H1 (cell line): ENCODE results near the gene TRIM40. TPM values are rescaled to one million over a fixed set of nuclear protein-coding genes. Genes with fewer than 3 reads are reported as not detected.

ENCODE experiments used
- ASH2L ChIP-seq: fragments of 200-600, 300-600 bp; sonication (generic); IDR thresholded peaks from one replicate; pipeline ENCODE4 v1.7.1; 2017; ENCODE audit warnings: low read length
- ATF2 ChIP-seq: IDR thresholded peaks from 2 replicates; pipeline ENCODE4 v1.6.1; 2012; ENCODE audit warnings: low read length, inconsistent platforms
- BRCA1 ChIP-seq: IDR thresholded peaks from 2 replicates; pipeline ENCODE4 v1.6.1; 2012; ENCODE audit warnings: low read depth, low read length, improper control_type of control experiment
- CHD7 ChIP-seq: fragments of 300-600 bp; sonication (generic); IDR thresholded peaks from 2 replicates; pipeline ENCODE4 v1.7.1; 2012; ENCODE audit warnings: low read length, moderate library complexity, mild to moderate bottlenecking, inconsistent platforms; ENCODE audit not compliant: insufficient replicate concordance
- EGR1 ChIP-seq: IDR thresholded peaks from 2 replicates; pipeline ENCODE4 v1.6.1; 2011; ENCODE audit warnings: low read depth, low read length, borderline replicate concordance
- EP300 ChIP-seq, 2 experiments: IDR thresholded peaks; 1 replicate in 1 of 2; 2 replicates in 1 of 2; pipeline ENCODE4 v1.6.1; 2011 to 2012; ENCODE audit warnings: low read depth in 2 of 2, low read length in 2 of 2, mild to moderate bottlenecking in 2 of 2, borderline replicate concordance in 1 of 2, inconsistent platforms in 1 of 2, moderate library complexity in 1 of 2
- EZH2 ChIP-seq: fragments of 200-600 bp; sonication (generic); IDR thresholded peaks from 2 replicates; pipeline ENCODE4 v1.7.1; 2012; ENCODE audit warnings: low read depth, mild to moderate bottlenecking, moderate library complexity, low read length, inconsistent platforms; ENCODE audit not compliant: severe bottlenecking
- SIX5 ChIP-seq: IDR thresholded peaks from 2 replicates; pipeline ENCODE4 v1.6.1; 2011; ENCODE audit warnings: mild to moderate bottlenecking, low read depth, low read length
- polyA plus RNA-seq, 7 experiments: library from polyadenylated mRNA; depleted of rRNA in 3 of 7; stranded (reverse) in 5 of 7; unstranded in 2 of 7; fragments of >200 nt in 5 of 7; fragments of 200-250 nt in 2 of 7; gene quantifications; 1 replicate in 5 of 7; 2 replicates in 1 of 7; 4 replicates in 1 of 7; pipeline versions ENCODE4 v1.2.1 to v1.2.3, GENCODE V29; 2011 to 2013; ENCODE audit warnings: missing spikeins in 2 of 7, mixed read lengths in 2 of 7
- total RNA-seq: library from RNA; stranded (reverse); fragmentation: NEBNext Ultra II Directional; extraction: Animal tissue kit (Norgen Biotek cat#: 25700); gene quantifications from 2 replicates; pipeline ENCODE4 v1.2.1, GENCODE V29; 2021

Gene TRIM40
- total and polyA plus RNA-seq, 2 of the 8 experiments (the other 6 are each of a cell fraction or from before 2014, with no cell fraction given), result not detected

- TF ChIP-seq EZH2 (peak; percentile 54), SIX5 (no peak), BRCA1 (no peak), ASH2L (peak; percentile 16), CHD7 (no peak), EGR1 (no peak), EP300 (IDR thresholded peaks at IDR 0.05; ENCODE audit: borderline replicate concordance in 1 of 2, low read depth in 2 of 2, low read length in 2 of 2) (no peak), ATF2 (no peak)
These were observed 35.1 kb upstream of the TRIM40 start (continued) for GRCh38 chr6:30100585-30101443.
